IMR-90 (cell line): ENCODE results near the gene SMIM9. TPM values are rescaled to one million over a fixed set of nuclear protein-coding genes. Genes with fewer than 3 reads are reported as not detected.

Experiments
- ATAC-seq: fragments of 200-7000 bp; cut with Tn5 transposase; 2 replicates; pipeline ENCODE4 v1.9.1; 2020; ENCODE audit warnings: low read depth, mild to moderate bottlenecking, moderate library complexity
- BruUV-seq: library from RNA; stranded (reverse); fragments of 400-500 nt; replicated peaks from 2 replicates; lab custom pipeline; 2021; lab: Mats Ljungman, UMichigan
- CTCF ChIA-PET: fragments of 300-600 bp; formaldehyde crosslinking; extraction: SDS; loops from one replicate; lab custom pipeline; 2021; ENCODE audit warnings: antibody characterized with exemption; lab: Yijun Ruan, JAX
- POLR2A ChIA-PET: fragments of 300-600 bp; sonication (Branson Sonifier 250); formaldehyde crosslinking; loops from one replicate; lab custom pipeline; 2022; ENCODE audit warnings: antibody characterized with exemption; ENCODE audit not compliant: unreplicated experiment; lab: Charles Lee
- DNase-seq: peaks from one replicate; pipeline ENCODE4 v3.0.0; 2013
- H2AFZ ChIP-seq: replicated peaks from 2 replicates; pipeline ENCODE3; 2013; ENCODE audit warnings: low read length, mild to moderate bottlenecking; ENCODE audit not compliant: poor library complexity
- H2AK5ac ChIP-seq: 2 replicates; pipeline ENCODE4 v1.6.1; 2013; ENCODE audit warnings: low read depth, low read length, inconsistent platforms
- H2AK9ac ChIP-seq: replicated peaks from 2 replicates; pipeline ENCODE3; 2013; ENCODE audit warnings: mild to moderate bottlenecking, low read depth, low read length, moderate library complexity; ENCODE audit not compliant: poor library complexity
- H2BK120ac ChIP-seq: 2 replicates; pipeline ENCODE4 v1.6.1; 2013; ENCODE audit warnings: low read depth, low read length, inconsistent platforms
- H2BK15ac ChIP-seq: 3 replicates; pipeline ENCODE4 v1.6.1; 2013; ENCODE audit warnings: low read depth, low read length, inconsistent platforms
- H2BK20ac ChIP-seq: 2 replicates; pipeline ENCODE4 v1.6.1; 2013; ENCODE audit warnings: low read depth, mild to moderate bottlenecking, inconsistent platforms, low read length, moderate library complexity
- H2BK5ac ChIP-seq: 2 replicates; pipeline ENCODE4 v1.6.1; 2013; ENCODE audit warnings: mild to moderate bottlenecking, low read depth, low read length, inconsistent platforms; ENCODE audit not compliant: poor library complexity, severe bottlenecking
- H3K14ac ChIP-seq: replicated peaks from 2 replicates; pipeline ENCODE4 v1.6.1; 2013; ENCODE audit warnings: low read depth, low read length, inconsistent platforms
- H3K18ac ChIP-seq: 2 replicates; pipeline ENCODE4 v1.6.1; 2013; ENCODE audit warnings: low read depth, low read length, control low read depth
- H3K23ac ChIP-seq: 2 replicates; pipeline ENCODE4 v1.6.1; 2013; ENCODE audit warnings: low read depth, low read length, inconsistent platforms
- H3K27ac ChIP-seq: 2 replicates; pipeline ENCODE4 v1.5.1; 2013; ENCODE audit warnings: mild to moderate bottlenecking, control low read depth, low read length; ENCODE audit not compliant: insufficient read depth
- H3K27me3 ChIP-seq: 2 replicates; pipeline ENCODE4 v1.6.1; 2013; ENCODE audit warnings: low read length; ENCODE audit not compliant: control insufficient read depth, insufficient read depth
- H3K36me3 ChIP-seq: 2 replicates; pipeline ENCODE4 v1.6.1; 2013; ENCODE audit warnings: low read length, mixed read lengths; ENCODE audit not compliant: control insufficient read depth, insufficient read depth
- H3K4ac ChIP-seq: 2 replicates; pipeline ENCODE4 v1.6.1; 2013; ENCODE audit warnings: low read depth, low read length, inconsistent platforms
- H3K4me1 ChIP-seq: 2 replicates; pipeline ENCODE4 v1.6.1; 2013; ENCODE audit warnings: low read length, mixed read lengths; ENCODE audit not compliant: control insufficient read depth, insufficient read depth
- H3K4me2 ChIP-seq: 2 replicates; pipeline ENCODE4 v1.6.1; 2013; ENCODE audit warnings: low read depth, mild to moderate bottlenecking, control low read depth, low read length, moderate library complexity
- H3K4me3 ChIP-seq: 2 replicates; pipeline ENCODE4 v1.5.1; 2013; ENCODE audit warnings: low read depth, mild to moderate bottlenecking, control low read depth, low read length, moderate library complexity; ENCODE audit not compliant: insufficient read depth
- H3K56ac ChIP-seq: 2 replicates; pipeline ENCODE4 v1.6.1; 2013; ENCODE audit warnings: low read length, inconsistent platforms; ENCODE audit not compliant: insufficient read depth; ENCODE audit errors: extremely low read depth
- H3K79me1 ChIP-seq, 2 experiments: 2 replicates each; pipeline ENCODE4 v1.6.1; 2013; ENCODE audit warnings: low read length in 2 of 2, inconsistent platforms in 1 of 2, low read depth in 1 of 2
- H3K9ac ChIP-seq: 2 replicates; pipeline ENCODE4 v1.6.1; 2013; ENCODE audit warnings: low read depth, low read length, control low read depth
- H3K9me1 ChIP-seq: 2 replicates; pipeline ENCODE4 v1.6.1; 2013; ENCODE audit warnings: low read length, inconsistent platforms; ENCODE audit not compliant: insufficient read depth
- H3K9me3 ChIP-seq: 2 replicates; pipeline ENCODE4 v1.6.1; 2013; ENCODE audit warnings: low read length; ENCODE audit not compliant: control insufficient read depth, insufficient read depth
- H4K20me1 ChIP-seq: 2 replicates; pipeline ENCODE4 v1.6.1; 2013; ENCODE audit warnings: low read length, inconsistent platforms; ENCODE audit not compliant: insufficient read depth
- H4K5ac ChIP-seq: 2 replicates; pipeline ENCODE4 v1.6.1; 2013; ENCODE audit warnings: mild to moderate bottlenecking, low read depth, low read length, control low read depth
- H4K8ac ChIP-seq, 2 experiments: 2 replicates each; pipeline ENCODE4 v1.6.1; 2013; ENCODE audit warnings: low read depth in 2 of 2, low read length in 2 of 2, control low read depth in 1 of 2, inconsistent platforms in 1 of 2
- H4K91ac ChIP-seq: 2 replicates; pipeline ENCODE4 v1.6.1; 2013; ENCODE audit warnings: low read depth, low read length, inconsistent platforms; ENCODE audit not compliant: insufficient read depth
- CHD1 ChIP-seq: IDR thresholded peaks from 2 replicates; pipeline ENCODE4 v1.6.1; 2012; ENCODE audit warnings: low read depth, low read length, improper control_type of control experiment
- POLR2A ChIP-seq: IDR thresholded peaks from 2 replicates; pipeline ENCODE4 v1.6.1; 2012; ENCODE audit warnings: mild to moderate bottlenecking, low read depth, low read length
- RCOR1 ChIP-seq: IDR thresholded peaks from 2 replicates; pipeline ENCODE4 v1.6.1; 2012; ENCODE audit warnings: mild to moderate bottlenecking, low read length, improper control_type of control experiment; ENCODE audit not compliant: insufficient replicate concordance
- RFX5 ChIP-seq: IDR thresholded peaks from 2 replicates; pipeline ENCODE4 v1.8.0; 2012; ENCODE audit warnings: low read depth, mild to moderate bottlenecking, low read length, moderate library complexity
- WGBS, 2 experiments: methylation state at CpG; one replicate each; pipeline versions ENCODE4 v1.1.5 to v1.1.7; 2013; ENCODE audit warnings: missing lambda C conversion rate in 2 of 2; ENCODE audit not compliant: insufficient read length in 1 of 2; ENCODE audit errors: extremely low coverage in 2 of 2; 5-methylcytosine and 5-hydroxymethylcytosine counted together
- dilution Hi-C: fragments of 300-500 bp; cut with HindIII; formaldehyde crosslinking; loops from one replicate; pipeline ENCODE4 v1.14.3; 2018; ENCODE audit warnings: low sequenced_read_pairs; ENCODE audit not compliant: unreplicated experiment
- in situ Hi-C: fragments of 300-500 bp; cut with MboI; formaldehyde crosslinking; loops from 3 replicates; pipeline ENCODE4 v1.14.3; 2019; ENCODE audit warnings: low sequenced_read_pairs, inconsistent platforms, mixed read lengths
- intact Hi-C: fragments of 100-400 bp; cut with micrococcal nuclease; formaldehyde crosslinking; loops from 2 replicates; pipeline ENCODE4 v1.10.0; 2022
- polyA plus RNA-seq, 3 experiments: library from polyadenylated mRNA; depleted of rRNA; stranded (reverse); fragments of >200 nt; gene quantifications; 2 replicates each; pipeline ENCODE4 v1.2.3, GENCODE V29; 2012; ENCODE audit warnings: low replicate concordance in 1 of 3
- total RNA-seq: library from RNA; depleted of rRNA; stranded (reverse); fragments of >200 nt; gene quantifications from 2 replicates; pipeline ENCODE4 v1.2.3, GENCODE V29; 2012

The SMIM9 gene
- total and polyA plus RNA-seq, 2 of the 4 experiments (the other 2 are of a cell fraction): not detected

DNA sequence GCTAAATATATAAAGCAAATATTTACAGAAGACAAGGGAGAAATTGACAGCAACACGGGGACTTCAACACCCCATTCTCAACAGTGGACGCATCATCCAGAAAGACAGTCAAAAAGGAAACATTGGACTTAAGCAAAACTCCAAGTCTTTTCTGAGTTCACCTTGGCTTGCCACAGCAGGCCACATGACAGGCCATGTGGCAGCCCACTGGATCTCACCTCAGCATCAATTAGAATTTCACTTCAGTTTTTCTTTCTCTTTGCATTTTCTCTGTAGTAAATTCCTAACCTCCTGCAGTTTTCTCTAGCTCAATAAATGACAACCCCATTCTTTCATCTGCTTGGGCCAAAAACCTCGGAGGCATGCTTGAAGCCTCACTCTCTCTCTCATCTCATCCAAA, 12.4 kb downstream of the SMIM9 start:
- H3K4me2 ChIP-seq: no peak overlapping the region
- H2BK20ac ChIP-seq: no peak overlapping the region
- DNase-seq (no peak), ATAC-seq (no peak)
- no peak for TF ChIP-seq CHD1
- no peak for TF ChIP-seq POLR2A
- TF ChIP-seq RFX5: no peak
- no peak for TF ChIP-seq RCOR1
- H4K91ac ChIP-seq: no peak overlapping the region
- H2AFZ ChIP-seq: no peak overlapping the region
- 0 out of 2 replicates have a peak, but pooled peaks cover 1% of the 10 kb centered on the region for H3K27me3 ChIP-seq
- no peak overlapping the region for H3K27ac ChIP-seq
- no peak overlapping the region for H2BK15ac ChIP-seq
- no peaks in the 10 kb centered on the region for H4K20me1 ChIP-seq
- H2AK9ac ChIP-seq: no peak overlapping the region
- H3K56ac ChIP-seq: no peak overlapping the region
- dilution Hi-C loops: no loop called here
- no peak overlapping the region for H2BK120ac ChIP-seq
- no peak overlapping the region for H3K9ac ChIP-seq
- no peak overlapping the region for H3K23ac ChIP-seq
- POLR2A ChIA-PET: no interaction called here
- peaks cover 1% of the 10 kb centered on the region; the same call in 1 of the 2 replicates for H3K4me1 ChIP-seq
- intact Hi-C loops: no loop called here
- H3K9me1 ChIP-seq: no peaks in the 10 kb centered on the region
- no peak overlapping the region for H2BK5ac ChIP-seq
- no peak overlapping the region for H4K5ac ChIP-seq
- H3K18ac ChIP-seq: no peak overlapping the region
- WGBS, 2 experiments: 100% methylated on average over 1 of the region's 3 CpGs; no CpG with 5 or more reads in 1 of the 2 experiments
- H3K36me3 ChIP-seq: no peaks in the 10 kb centered on the region
- no peak overlapping the region for H3K14ac ChIP-seq
- H2AK5ac ChIP-seq: no peak overlapping the region
- no peak overlapping the region for H3K4ac ChIP-seq
- no peaks in the 10 kb centered on the region for H3K9me3 ChIP-seq
- CTCF ChIA-PET: no interaction called here
- in situ Hi-C loops: no loop called here
- BruUV-seq: no TSS peak
- no peak overlapping the region for H4K8ac ChIP-seq
- H3K79me1 ChIP-seq: no peaks in the 10 kb centered on the region
- H3K4me3 ChIP-seq: no peak overlapping the region
